ENCODE data around the gene TEKT4. TPM values are rescaled to one million over a fixed set of nuclear protein-coding genes. Genes with fewer than 3 reads are reported as not detected.
A peak's percentile ranks its signal among the peaks of the same experiment; 100 is the strongest.
"Not testable (repeated sequence)": the region's sequence is repeated elsewhere in the genome, so short reads cannot be mapped to it uniquely, and the experiment has no call there.

Gene TEKT4
- total RNA-seq, 1 donor, result not detected

DNA sequence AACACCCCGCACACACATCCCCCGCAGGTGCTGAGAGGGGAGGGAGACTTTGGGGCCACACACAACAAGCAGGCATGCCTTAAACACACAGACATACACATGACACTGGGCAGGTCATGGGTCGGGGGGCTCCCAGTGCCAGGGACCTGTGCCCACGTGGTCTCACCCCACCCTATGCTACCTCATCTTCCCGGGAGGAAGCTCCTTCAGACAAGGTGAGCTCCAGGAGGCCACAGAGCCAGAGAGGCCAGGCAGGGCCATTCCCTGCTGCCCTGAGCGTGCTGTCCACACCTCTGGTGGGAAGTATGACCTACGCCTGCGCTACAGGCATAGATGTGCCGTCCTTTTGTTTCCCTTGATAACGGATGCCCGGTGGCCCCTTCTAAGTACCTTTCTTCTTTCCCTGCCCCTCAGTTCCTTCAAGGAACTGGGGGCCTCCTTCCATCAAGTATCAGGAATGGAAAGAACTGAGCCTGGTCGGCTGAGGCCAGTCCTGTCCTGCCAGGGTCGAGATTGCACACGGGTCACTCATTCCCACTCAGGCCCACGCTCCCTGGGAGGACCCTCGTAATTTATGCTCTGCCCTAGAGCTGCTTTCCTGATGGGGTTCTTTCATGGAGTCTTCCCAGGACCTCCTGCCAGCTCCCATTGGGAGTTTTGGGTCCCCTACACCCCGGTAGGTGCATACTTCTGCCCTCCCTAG is 4.7 kb downstream of the TEKT4 start:
- no peaks in the 10 kb centered on the region for H3K27me3 ChIP-seq (ENCODE audit: insufficient read depth, low read length)
- H3K4me2 ChIP-seq (ENCODE audit: insufficient read depth, low read length), result no peak overlapping the region
- no peak overlapping the region for H3K4me3 ChIP-seq (ENCODE audit: insufficient read depth, low read length)
- no peaks in the 10 kb centered on the region for H3K9me3 ChIP-seq (ENCODE audit: low read depth, low read length)
- no peak overlapping the region for H2AFZ ChIP-seq (ENCODE audit: low read length)
- DNase-seq (ENCODE audit: insufficient read length, low spot score, missing footprints), result peak; percentile 51
- H3K36me3 ChIP-seq (ENCODE audit: insufficient read depth, low read length), result no peaks in the 10 kb centered on the region
- H3K4me1 ChIP-seq (ENCODE audit: insufficient read depth, low read length), result no peaks in the 10 kb centered on the region
- no peaks in the 10 kb centered on the region for H3K79me2 ChIP-seq (ENCODE audit: insufficient read depth, low read length)
- TF ChIP-seq, protein P1, sequence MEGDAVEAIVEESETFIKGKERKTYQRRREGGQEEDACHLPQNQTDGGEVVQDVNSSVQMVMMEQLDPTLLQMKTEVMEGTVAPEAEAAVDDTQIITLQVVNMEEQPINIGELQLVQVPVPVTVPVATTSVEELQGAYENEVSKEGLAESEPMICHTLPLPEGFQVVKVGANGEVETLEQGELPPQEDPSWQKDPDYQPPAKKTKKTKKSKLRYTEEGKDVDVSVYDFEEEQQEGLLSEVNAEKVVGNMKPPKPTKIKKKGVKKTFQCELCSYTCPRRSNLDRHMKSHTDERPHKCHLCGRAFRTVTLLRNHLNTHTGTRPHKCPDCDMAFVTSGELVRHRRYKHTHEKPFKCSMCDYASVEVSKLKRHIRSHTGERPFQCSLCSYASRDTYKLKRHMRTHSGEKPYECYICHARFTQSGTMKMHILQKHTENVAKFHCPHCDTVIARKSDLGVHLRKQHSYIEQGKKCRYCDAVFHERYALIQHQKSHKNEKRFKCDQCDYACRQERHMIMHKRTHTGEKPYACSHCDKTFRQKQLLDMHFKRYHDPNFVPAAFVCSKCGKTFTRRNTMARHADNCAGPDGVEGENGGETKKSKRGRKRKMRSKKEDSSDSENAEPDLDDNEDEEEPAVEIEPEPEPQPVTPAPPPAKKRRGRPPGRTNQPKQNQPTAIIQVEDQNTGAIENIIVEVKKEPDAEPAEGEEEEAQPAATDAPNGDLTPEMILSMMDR (IDR thresholded peaks at IDR 0.05; ENCODE audit: extremely low read depth, low read depth, low read length), result no peak
- H3K27ac ChIP-seq (ENCODE audit: low read depth, low read length), result no peak overlapping the region
- H4K20me1 ChIP-seq (ENCODE audit: insufficient read depth, low read length), result no peaks in the 10 kb centered on the region

DNA sequence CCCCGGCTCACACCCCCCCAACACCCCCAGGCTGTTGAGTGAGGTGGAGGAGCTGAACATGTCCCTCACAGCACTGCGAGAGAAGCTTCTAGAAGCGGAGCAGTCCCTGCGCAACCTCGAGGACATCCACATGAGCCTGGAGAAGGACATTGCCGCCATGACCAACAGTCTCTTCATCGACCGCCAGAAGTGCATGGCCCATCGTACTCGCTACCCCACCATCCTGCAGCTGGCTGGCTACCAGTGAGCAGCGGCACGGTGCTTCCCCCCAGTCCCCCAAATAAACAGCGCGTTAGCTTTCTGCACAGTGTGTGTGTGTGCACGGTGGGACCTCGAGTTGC is 5.3 kb downstream of the TEKT4 start:
- Histone ChIP-seq H4K20me1 (ENCODE audit: insufficient read depth, low read length) (no peaks in the 10 kb centered on the region), H3K4me3 (ENCODE audit: insufficient read depth, low read length) (no peak overlapping the region), H3K9me3 (ENCODE audit: low read depth, low read length) (no peaks in the 10 kb centered on the region), H3K27ac (ENCODE audit: low read depth, low read length) (no peak overlapping the region), H3K79me2 (ENCODE audit: insufficient read depth, low read length) (no peaks in the 10 kb centered on the region), H2AFZ (ENCODE audit: low read length) (no peak overlapping the region), H3K36me3 (ENCODE audit: insufficient read depth, low read length) (no peaks in the 10 kb centered on the region), H3K4me1 (ENCODE audit: insufficient read depth, low read length) (no peaks in the 10 kb centered on the region), H3K4me2 (ENCODE audit: insufficient read depth, low read length) (no peak overlapping the region), H3K27me3 (ENCODE audit: insufficient read depth, low read length) (no peaks in the 10 kb centered on the region)
- peak; percentile 39 for DNase-seq (ENCODE audit: insufficient read length, low spot score, missing footprints)
- TF ChIP-seq, protein P1 (IDR thresholded peaks at IDR 0.05; ENCODE audit: extremely low read depth, low read depth, low read length), result no peak

DNA sequence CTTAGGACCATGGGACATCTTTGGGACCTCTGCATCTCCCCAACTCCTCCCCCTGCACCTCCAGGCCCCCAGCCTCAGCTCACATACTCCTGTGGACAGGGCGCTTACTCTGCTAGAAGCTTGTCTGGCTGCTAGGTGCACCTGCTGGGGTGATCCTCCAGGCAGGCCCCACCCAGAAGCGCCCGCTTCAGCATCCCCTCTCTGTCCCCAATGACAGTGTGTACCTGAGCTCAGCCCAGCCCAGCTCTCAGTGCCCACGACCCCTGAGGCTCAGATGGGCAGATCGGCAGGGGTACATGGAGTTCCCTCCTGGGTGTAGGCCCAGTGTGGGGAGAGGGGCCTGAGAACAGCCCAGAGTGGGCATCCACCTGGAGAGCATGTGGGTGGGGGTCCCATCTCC is 5.9 kb downstream of the TEKT4 start:
- TF ChIP-seq, protein P1 (IDR thresholded peaks at IDR 0.05; ENCODE audit: extremely low read depth, low read depth, low read length), result no peak
- H3K4me1 ChIP-seq (ENCODE audit: insufficient read depth, low read length), result no peaks in the 10 kb centered on the region
- no peak overlapping the region for H3K4me2 ChIP-seq (ENCODE audit: insufficient read depth, low read length)
- H3K27me3 ChIP-seq (ENCODE audit: insufficient read depth, low read length), result no peaks in the 10 kb centered on the region
- H4K20me1 ChIP-seq (ENCODE audit: insufficient read depth, low read length), result no peaks in the 10 kb centered on the region
- no peak for DNase-seq (ENCODE audit: insufficient read length, low spot score, missing footprints)
- no peak overlapping the region for H2AFZ ChIP-seq (ENCODE audit: low read length)
- H3K36me3 ChIP-seq (ENCODE audit: insufficient read depth, low read length), result no peaks in the 10 kb centered on the region
- H3K27ac ChIP-seq (ENCODE audit: low read depth, low read length), result no peak overlapping the region
- no peaks in the 10 kb centered on the region for H3K79me2 ChIP-seq (ENCODE audit: insufficient read depth, low read length)
- no peaks in the 10 kb centered on the region for H3K9me3 ChIP-seq (ENCODE audit: low read depth, low read length)
- no peak overlapping the region for H3K4me3 ChIP-seq (ENCODE audit: insufficient read depth, low read length)

DNA sequence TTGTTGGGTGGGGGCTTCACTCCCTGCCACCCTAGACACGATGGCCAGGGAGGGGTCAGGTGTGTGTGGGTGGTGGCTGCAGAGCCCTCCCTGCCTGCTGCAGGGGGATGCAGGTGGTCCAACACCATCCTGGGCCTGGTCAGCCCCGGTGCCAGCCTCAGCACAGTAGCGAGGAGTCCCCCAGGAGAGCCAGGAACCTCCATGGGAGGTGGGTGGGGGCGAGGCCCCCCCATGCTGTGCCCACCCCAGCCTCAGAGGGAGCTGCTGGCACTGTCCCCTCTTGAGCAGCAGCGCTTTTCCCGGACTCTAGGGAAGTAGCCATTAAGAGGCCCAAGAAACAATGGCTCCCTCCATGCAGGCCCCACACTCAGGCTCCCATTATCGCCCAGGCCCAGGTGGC is 7.3 kb downstream of the TEKT4 start:
- not testable (repeated sequence) for H3K4me2 ChIP-seq (ENCODE audit: insufficient read depth, low read length); H3K79me2 ChIP-seq (ENCODE audit: insufficient read depth, low read length); H3K27me3 ChIP-seq (ENCODE audit: insufficient read depth, low read length); H3K27ac ChIP-seq (ENCODE audit: low read depth, low read length); H4K20me1 ChIP-seq (ENCODE audit: insufficient read depth, low read length); H3K9me3 ChIP-seq (ENCODE audit: low read depth, low read length); H3K4me1 ChIP-seq (ENCODE audit: insufficient read depth, low read length); H2AFZ ChIP-seq (ENCODE audit: low read length); H3K4me3 ChIP-seq (ENCODE audit: insufficient read depth, low read length); H3K36me3 ChIP-seq (ENCODE audit: insufficient read depth, low read length)
- DNase-seq (ENCODE audit: insufficient read length, low spot score, missing footprints), result peak; percentile 37

All from osteoblast (primary cell).